ENCODE data around the gene IGFBP4. TPM values are rescaled to one million over a fixed set of nuclear protein-coding genes. Genes with fewer than 3 reads are reported as not detected.

Gene IGFBP4
- total and polyA plus RNA-seq, 2 of the 4 experiments (the other 2 are of a cell fraction): 308 to 1,187 TPM

DNA sequence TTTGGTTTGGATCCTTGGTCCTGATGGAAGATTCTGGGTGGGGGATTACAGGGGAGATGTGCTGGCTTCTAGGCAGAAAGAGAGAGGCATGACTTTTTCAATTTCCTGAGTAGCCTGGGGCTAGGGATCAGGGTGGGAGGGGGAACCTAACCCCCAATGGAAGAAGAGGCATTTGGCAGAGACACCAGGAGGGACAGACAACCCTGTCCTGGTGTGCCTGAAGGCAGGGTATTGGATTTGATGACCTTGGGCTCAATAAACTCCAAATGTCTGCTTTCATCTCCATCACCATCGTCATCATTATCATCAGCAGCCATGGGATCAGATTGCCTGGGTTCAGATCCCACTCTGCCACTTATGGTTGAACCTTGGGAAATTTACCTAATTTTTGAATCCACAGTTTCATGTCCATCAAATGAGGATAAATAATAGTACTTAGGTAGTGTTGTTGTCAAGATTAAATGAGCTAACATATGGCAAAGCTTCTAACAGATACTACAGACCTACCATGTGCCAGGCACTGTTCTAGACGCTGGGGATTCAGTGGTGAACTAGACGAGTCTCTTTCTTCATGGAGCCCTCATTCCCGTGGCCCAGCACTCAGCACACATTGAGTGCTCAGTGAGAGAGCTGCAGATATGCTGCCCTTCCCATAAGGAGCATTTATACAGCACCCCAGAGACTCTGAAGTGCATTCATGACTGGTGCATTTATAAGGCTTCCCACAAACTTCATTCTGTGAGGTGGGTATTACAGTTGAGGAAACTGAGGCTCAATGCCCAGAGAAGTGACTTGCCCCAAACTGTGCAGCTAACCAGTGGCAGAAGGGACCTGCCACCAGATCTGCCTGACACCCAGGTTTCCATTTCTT, 26.8 kb downstream of the IGFBP4 start:
- dilution Hi-C loops (cut with HindIII; ENCODE audit: low sequenced_read_pairs, unreplicated experiment) (no loop called here), in situ Hi-C loops (cut with MboI; ENCODE audit: low sequenced_read_pairs) (no loop called here), intact Hi-C loops (cut with micrococcal nuclease) (no loop called here)
- H3K27ac ChIP-seq (ENCODE audit: insufficient read depth, low read length): peak overlapping the region; percentile 34
- H3K9me1 ChIP-seq (ENCODE audit: insufficient read depth, low read length): peaks cover 15% of the 10 kb centered on the region; the same call in 1 of the 2 replicates
- H4K8ac ChIP-seq (ENCODE audit: low read depth in 2 of 2, low read length in 2 of 2): peak overlapping the region; percentile 57 to 96
- H2BK5ac ChIP-seq (ENCODE audit: low read depth, low read length, poor library complexity, severe bottlenecking): peak overlapping the region; percentile 97
- H3K14ac ChIP-seq (replicated peaks; ENCODE audit: low read depth, low read length): peak overlapping the region; percentile 54; the same call in 1 of the 2 replicates
- peak overlapping the region; percentile 13; the same call in 1 of the 2 replicates for H3K23ac ChIP-seq (ENCODE audit: low read depth, low read length)
- peak overlapping the region; percentile 25 for H2AFZ ChIP-seq (replicated peaks; ENCODE audit: low read length, poor library complexity)
- H3K4me2 ChIP-seq (ENCODE audit: low read depth, low read length): no peak overlapping the region
- H3K4me3 ChIP-seq (ENCODE audit: insufficient read depth, low read depth, low read length): no peak overlapping the region
- H3K56ac ChIP-seq (ENCODE audit: extremely low read depth, insufficient read depth, low read length): no peak overlapping the region
- no peak for DNase-seq
- H3K79me1 ChIP-seq (ENCODE audit: low read depth in 1 of 2, low read length in 2 of 2): peaks cover 0 to 12% of the 10 kb centered on the region in 2 experiments; a peak in 1 of 4 replicates
- H3K9me3 ChIP-seq (ENCODE audit: control insufficient read depth, insufficient read depth, low read length): no peaks in the 10 kb centered on the region
- H3K27me3 ChIP-seq (ENCODE audit: control insufficient read depth, insufficient read depth, low read length): no peaks in the 10 kb centered on the region
- H4K20me1 ChIP-seq (ENCODE audit: insufficient read depth, low read length): no peaks in the 10 kb centered on the region
- WGBS, 2 experiments (ENCODE audit: extremely low coverage in 2 of 2, insufficient read length in 1 of 2): 100% methylated on average over 2 of the region's 4 CpGs; no CpG with 5 or more reads in 1 of the 2 experiments
- ChIA-PET CTCF (interaction anchor here (0.7 kb wide), 1 partner anchor 42 kb away, joined by 3 read pairs; no protein-coding TSS in a partner anchor), POLR2A (ENCODE audit: unreplicated experiment) (no interaction called here)
- peak overlapping the region; percentile 52 for H3K4ac ChIP-seq (ENCODE audit: low read depth, low read length)
- BruUV-seq (replicated peaks): no TSS peak
- peaks cover 19% of the 10 kb centered on the region for H3K4me1 ChIP-seq (ENCODE audit: control insufficient read depth, insufficient read depth, low read length)
- no peaks in the 10 kb centered on the region for H3K36me3 ChIP-seq (ENCODE audit: control insufficient read depth, insufficient read depth, low read length)
- no peak overlapping the region for H2AK9ac ChIP-seq (replicated peaks; ENCODE audit: low read depth, low read length, poor library complexity)
- no peak overlapping the region for H3K9ac ChIP-seq (ENCODE audit: low read depth, low read length)
- peak overlapping the region; percentile 52 for H4K5ac ChIP-seq (ENCODE audit: low read depth, low read length)
- peak overlapping the region; percentile 81 for H2AK5ac ChIP-seq (ENCODE audit: low read depth, low read length)
- peak overlapping the region; percentile 58; the same call in 1 of the 2 replicates for H2BK120ac ChIP-seq (ENCODE audit: low read depth, low read length)
- peak overlapping the region; percentile 53 for H4K91ac ChIP-seq (ENCODE audit: insufficient read depth, low read depth, low read length)
- TF ChIP-seq POLR2A (IDR thresholded peaks at IDR 0.05; ENCODE audit: low read depth, low read length) (0 out of 2 replicates have a peak, but pooled peaks have one; percentile 13), RFX5 (IDR thresholded peaks at IDR 0.05; ENCODE audit: low read depth, low read length) (no peak)
- TF ChIP-seq, protein P1, sequence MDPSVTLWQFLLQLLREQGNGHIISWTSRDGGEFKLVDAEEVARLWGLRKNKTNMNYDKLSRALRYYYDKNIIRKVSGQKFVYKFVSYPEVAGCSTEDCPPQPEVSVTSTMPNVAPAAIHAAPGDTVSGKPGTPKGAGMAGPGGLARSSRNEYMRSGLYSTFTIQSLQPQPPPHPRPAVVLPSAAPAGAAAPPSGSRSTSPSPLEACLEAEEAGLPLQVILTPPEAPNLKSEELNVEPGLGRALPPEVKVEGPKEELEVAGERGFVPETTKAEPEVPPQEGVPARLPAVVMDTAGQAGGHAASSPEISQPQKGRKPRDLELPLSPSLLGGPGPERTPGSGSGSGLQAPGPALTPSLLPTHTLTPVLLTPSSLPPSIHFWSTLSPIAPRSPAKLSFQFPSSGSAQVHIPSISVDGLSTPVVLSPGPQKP (IDR thresholded peaks at IDR 0.05; ENCODE audit: borderline replicate concordance, low read depth, low read length): no peak
- H2BK20ac ChIP-seq (ENCODE audit: low read depth, low read length): peak overlapping the region; percentile 65; the same call in 1 of the 2 replicates
- peak overlapping the region; percentile 77; the same call in 2 of the 3 replicates for H2BK15ac ChIP-seq (ENCODE audit: low read depth, low read length)
- ATAC-seq (ENCODE audit: low read depth): no peak
- peak overlapping the region; percentile 61; the same call in 1 of the 2 replicates for H3K18ac ChIP-seq (ENCODE audit: low read depth, low read length)
